Large intestine (tissue), 3 donors: ENCODE data around the gene TUBB6. TPM values are rescaled to one million over a fixed set of nuclear protein-coding genes. Genes with fewer than 3 reads are reported as not detected.

Experiments used
- DNase-seq, 2 donors: peaks; one replicate each; pipeline versions ENCODE4 v3.0.0 to v3.0.0-alpha.2; 2013
- H3K27ac ChIP-seq: one replicate; pipeline ENCODE4 v1.5.1; 2013; ENCODE audit warnings: low read length
- H3K27me3 ChIP-seq: 2 replicates; pipeline ENCODE4 v1.6.1; 2013; ENCODE audit warnings: low read length; ENCODE audit not compliant: control insufficient read depth, insufficient read depth
- H3K36me3 ChIP-seq: 2 replicates; pipeline ENCODE4 v1.6.1; 2013; ENCODE audit warnings: low read length; ENCODE audit not compliant: control insufficient read depth, insufficient read depth
- H3K4me1 ChIP-seq: one replicate; pipeline ENCODE4 v1.6.1; 2013; ENCODE audit warnings: low read length; ENCODE audit not compliant: control insufficient read depth, insufficient read depth
- H3K4me3 ChIP-seq: one replicate; pipeline ENCODE4 v1.5.1; 2013; ENCODE audit warnings: low read length
- H3K9me3 ChIP-seq: one replicate; pipeline ENCODE4 v1.6.1; 2013; ENCODE audit warnings: mild to moderate bottlenecking, low read depth, low read length, moderate library complexity; ENCODE audit not compliant: control insufficient read depth
- WGBS: methylation state at CpG from one replicate; pipeline ENCODE4 v1.1.5; 2013; ENCODE audit warnings: low lambda C conversion rate; ENCODE audit not compliant: insufficient coverage; 5-methylcytosine and 5-hydroxymethylcytosine counted together
- polyA plus RNA-seq: library from polyadenylated mRNA; unstranded; fragments of 120-200 nt; gene quantifications from one replicate; pipeline ENCODE4 v1.2.1, GENCODE V29; 2013

The TUBB6 gene
- polyA plus RNA-seq, 1 donor, result 64.4 TPM

GRCh38 chr18:12313530-12314245 lies 5.6 kb downstream of the TUBB6 start:
- H3K4me3 ChIP-seq, result no peak overlapping the region
- H3K36me3 ChIP-seq, result peaks cover 11% of the 10 kb centered on the region
- H3K9me3 ChIP-seq, result no peaks in the 10 kb centered on the region
- DNase-seq, result no peak
- peaks cover 3% of the 10 kb centered on the region for H3K4me1 ChIP-seq
- no peak overlapping the region for H3K27ac ChIP-seq
- no CpG with 5 or more reads among the region's 5 CpGs for WGBS
- H3K27me3 ChIP-seq, result peaks cover 21% of the 10 kb centered on the region

GRCh38 chr18:12314591-12315305 lies 6.7 kb downstream of the TUBB6 start:
- H3K27ac ChIP-seq, result no peak overlapping the region
- peaks cover 11% of the 10 kb centered on the region for H3K27me3 ChIP-seq
- WGBS, result 91% methylated on average over 1 of the region's 1 CpG
- H3K36me3 ChIP-seq, result peaks cover 14% of the 10 kb centered on the region
- DNase-seq, result no peak
- no peaks in the 10 kb centered on the region for H3K9me3 ChIP-seq
- H3K4me3 ChIP-seq, result no peak overlapping the region
- H3K4me1 ChIP-seq, result no peaks in the 10 kb centered on the region

- Histone ChIP-seq H3K4me3 (no peak overlapping the region), H3K36me3 (peaks cover 16% of the 10 kb centered on the region), H3K4me1 (no peaks in the 10 kb centered on the region), H3K27ac (no peak overlapping the region), H3K27me3 (peaks cover 5% of the 10 kb centered on the region), H3K9me3 (no peaks in the 10 kb centered on the region)
- no peak for DNase-seq
- no CpG with 5 or more reads among the region's 10 CpGs for WGBS
Measured at GRCh38 chr18:12315490-12315889, 7.4 kb downstream of the TUBB6 start.

GRCh38 chr18:12315911-12316310 lies 7.9 kb downstream of the TUBB6 start:
- no peaks in the 10 kb centered on the region for H3K4me1 ChIP-seq
- H3K4me3 ChIP-seq, result no peak overlapping the region
- no peak for DNase-seq
- no peaks in the 10 kb centered on the region for H3K9me3 ChIP-seq
- H3K27me3 ChIP-seq, result peaks cover 2% of the 10 kb centered on the region
- peaks cover 17% of the 10 kb centered on the region for H3K36me3 ChIP-seq
- H3K27ac ChIP-seq, result no peak overlapping the region
- WGBS, result no CpG with 5 or more reads among the region's 5 CpGs

- H3K27ac ChIP-seq, result no peak overlapping the region
- peak in 1 of 2 donors; percentile 34 for DNase-seq
- no CpG with 5 or more reads among the region's 6 CpGs for WGBS
- H3K4me1 ChIP-seq, result no peaks in the 10 kb centered on the region
- no peak overlapping the region for H3K4me3 ChIP-seq
- H3K27me3 ChIP-seq, result no peaks in the 10 kb centered on the region
- no peaks in the 10 kb centered on the region for H3K9me3 ChIP-seq
- H3K36me3 ChIP-seq, result peaks cover 17% of the 10 kb centered on the region
Measured at GRCh38 chr18:12317664-12318333, 9.8 kb downstream of the TUBB6 start.

- Histone ChIP-seq H3K4me1 (no peaks in the 10 kb centered on the region), H3K36me3 (peaks cover 20% of the 10 kb centered on the region)
- no CpG with 5 or more reads among the region's 5 CpGs for WGBS
Measured at GRCh38 chr18:12318334-12318697, 10.3 kb downstream of the TUBB6 start.

GRCh38 chr18:12318857-12319256 lies 10.8 kb downstream of the TUBB6 start:
- Histone ChIP-seq H3K36me3 (peaks cover 22% of the 10 kb centered on the region), H3K4me3 (no peak overlapping the region), H3K27ac (no peak overlapping the region), H3K27me3 (no peaks in the 10 kb centered on the region), H3K9me3 (no peaks in the 10 kb centered on the region), H3K4me1 (no peaks in the 10 kb centered on the region)
- no peak for DNase-seq
- WGBS, result 60% methylated on average over 1 of the region's 5 CpGs

More at GRCh38 chr18:12318334-12318697, 10.3 kb downstream of the TUBB6 start:
- DNase-seq, result no peak
- no peak overlapping the region for H3K27ac ChIP-seq
- H3K27me3 ChIP-seq, result no peaks in the 10 kb centered on the region
- H3K4me3 ChIP-seq, result no peak overlapping the region
- H3K9me3 ChIP-seq, result no peaks in the 10 kb centered on the region

GRCh38 chr18:12321333-12321732 lies 13.3 kb downstream of the TUBB6 start:
- WGBS, result no CpG with 5 or more reads among the region's 4 CpGs
- H3K36me3 ChIP-seq, result peaks cover 36% of the 10 kb centered on the region
- H3K4me1 ChIP-seq, result no peaks in the 10 kb centered on the region
- H3K9me3 ChIP-seq, result peaks cover 8% of the 10 kb centered on the region
- no peak for DNase-seq
- no peak overlapping the region for H3K27ac ChIP-seq
- no peaks in the 10 kb centered on the region for H3K27me3 ChIP-seq
- no peak overlapping the region for H3K4me3 ChIP-seq

- H3K27ac ChIP-seq, result no peak overlapping the region
- no CpG with 5 or more reads among the region's 58 CpGs for WGBS
- H3K9me3 ChIP-seq, result peaks cover 8% of the 10 kb centered on the region
- H3K4me1 ChIP-seq, result no peaks in the 10 kb centered on the region
- DNase-seq, result no peak
- no peak overlapping the region for H3K4me3 ChIP-seq
- H3K27me3 ChIP-seq, result no peaks in the 10 kb centered on the region
- peaks cover 65% of the 10 kb centered on the region for H3K36me3 ChIP-seq
Measured at GRCh38 chr18:12324991-12325725, 17.1 kb downstream of the TUBB6 start.

- Histone ChIP-seq H3K4me3 (no peak overlapping the region), H3K27ac (no peak overlapping the region), H3K9me3 (peaks cover 8% of the 10 kb centered on the region), H3K4me1 (no peaks in the 10 kb centered on the region), H3K36me3 (peaks cover 62% of the 10 kb centered on the region), H3K27me3 (no peaks in the 10 kb centered on the region)
- 100% methylated on average over 4 of the region's 29 CpGs for WGBS
- no peak for DNase-seq
Measured at GRCh38 chr18:12325726-12326245, 17.7 kb downstream of the TUBB6 start.
